Ovary (tissue), 3 donors: Measurements from ENCODE around the gene PLEKHH2.

Experiments used
- EP300 ChIP-seq: sonication (generic); formaldehyde crosslinking; IDR thresholded peaks from one replicate; pipeline ENCODE4 v1.6.1; 2017; ENCODE audit warnings: antibody characterized with exemption
- TF ChIP-seq, protein P1 (sequence below), 3 donors: fragments of 450-650 bp in 2 of 3; fragments of 200-600 bp in 1 of 3; IDR thresholded peaks; one replicate each; pipeline versions ENCODE4 v1.5.1 to v1.8.0; 2016 to 2022; ENCODE audit warnings: antibody characterized with exemption in 3 of 3, mild to moderate bottlenecking in 1 of 3
- donor health status: DM: no; HTN: no; CAD: no.

DNA sequence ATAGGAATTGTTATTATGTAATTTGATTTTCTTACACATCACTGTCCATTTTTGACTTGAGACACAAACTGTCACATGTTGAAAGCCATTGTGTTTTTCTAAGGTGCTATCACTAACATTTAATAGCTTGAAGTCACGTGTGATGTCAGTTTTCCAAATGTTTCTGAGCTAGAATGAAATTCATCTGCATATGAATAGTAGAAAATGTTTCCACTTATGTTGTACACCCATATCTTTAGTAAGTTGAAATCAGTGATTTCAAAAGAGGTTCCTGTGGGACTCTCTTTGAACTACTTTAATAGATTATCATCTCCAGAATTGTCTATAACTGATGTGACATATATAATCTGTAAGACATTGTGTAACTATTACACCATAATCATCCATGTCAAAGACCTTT lies 173.8 kb downstream of the PLEKHH2 start:
- TF ChIP-seq, protein P1, sequence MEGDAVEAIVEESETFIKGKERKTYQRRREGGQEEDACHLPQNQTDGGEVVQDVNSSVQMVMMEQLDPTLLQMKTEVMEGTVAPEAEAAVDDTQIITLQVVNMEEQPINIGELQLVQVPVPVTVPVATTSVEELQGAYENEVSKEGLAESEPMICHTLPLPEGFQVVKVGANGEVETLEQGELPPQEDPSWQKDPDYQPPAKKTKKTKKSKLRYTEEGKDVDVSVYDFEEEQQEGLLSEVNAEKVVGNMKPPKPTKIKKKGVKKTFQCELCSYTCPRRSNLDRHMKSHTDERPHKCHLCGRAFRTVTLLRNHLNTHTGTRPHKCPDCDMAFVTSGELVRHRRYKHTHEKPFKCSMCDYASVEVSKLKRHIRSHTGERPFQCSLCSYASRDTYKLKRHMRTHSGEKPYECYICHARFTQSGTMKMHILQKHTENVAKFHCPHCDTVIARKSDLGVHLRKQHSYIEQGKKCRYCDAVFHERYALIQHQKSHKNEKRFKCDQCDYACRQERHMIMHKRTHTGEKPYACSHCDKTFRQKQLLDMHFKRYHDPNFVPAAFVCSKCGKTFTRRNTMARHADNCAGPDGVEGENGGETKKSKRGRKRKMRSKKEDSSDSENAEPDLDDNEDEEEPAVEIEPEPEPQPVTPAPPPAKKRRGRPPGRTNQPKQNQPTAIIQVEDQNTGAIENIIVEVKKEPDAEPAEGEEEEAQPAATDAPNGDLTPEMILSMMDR (IDR thresholded peaks at IDR 0.05) = no peak
- TF ChIP-seq EP300 = no peak
